ENCODE results near the gene NR5A2.

NR5A2 gene

GRCh38 chr1:200027264-200027823 lies at the start of gene NR5A2:
Gene NR5A2, plus strand, starts transcription at chr1:200027710. Its CDS starts 138 bp downstream, at chr1:200027848.
- DNase-seq: no peak

GRCh38 chr1:199978408-199978940 lies 49.0 kb upstream of the NR5A2 start:
- DNase-seq: no peak

GRCh38 chr1:199979071-199979470 lies 48.4 kb upstream of the NR5A2 start:
- no peak for DNase-seq

GRCh38 chr1:199981584-199981983 lies 45.9 kb upstream of the NR5A2 start:
- DNase-seq: no peak

- no peak for DNase-seq
Measured at GRCh38 chr1:199982606-199983005, 44.9 kb upstream of the NR5A2 start.

- no peak for DNase-seq
Measured at GRCh38 chr1:199983531-199983930, 44.0 kb upstream of the NR5A2 start.

- DNase-seq: no peak
Measured at GRCh38 chr1:199995096-199995685, 32.3 kb upstream of the NR5A2 start.

GRCh38 chr1:200005165-200005564 lies 22.3 kb upstream of the NR5A2 start:
- no peak for DNase-seq

- DNase-seq: no peak
Measured at GRCh38 chr1:200006711-200007110, 20.8 kb upstream of the NR5A2 start.

- no peak for DNase-seq
Measured at GRCh38 chr1:200015811-200016210, 11.7 kb upstream of the NR5A2 start.

- DNase-seq: no peak
Measured at GRCh38 chr1:200021577-200022238, 5.8 kb upstream of the NR5A2 start.

GRCh38 chr1:200022239-200022804 lies 5.2 kb upstream of the NR5A2 start:
- no peak for DNase-seq

- DNase-seq: no peak
Measured at GRCh38 chr1:200028586-200029034, 1.1 kb downstream of the NR5A2 start.

- no peak for DNase-seq
Measured at GRCh38 chr1:200029035-200029821, 1.7 kb downstream of the NR5A2 start.

GRCh38 chr1:200029822-200030152 lies 2.3 kb downstream of the NR5A2 start:
- no peak for DNase-seq

- no peak for DNase-seq
Measured at GRCh38 chr1:200030791-200031190, 3.3 kb downstream of the NR5A2 start.

- no peak for DNase-seq
Measured at GRCh38 chr1:200033511-200034261, 6.2 kb downstream of the NR5A2 start.

GRCh38 chr1:200034262-200034557 lies 6.7 kb downstream of the NR5A2 start:
- DNase-seq: no peak

- DNase-seq: no peak
Measured at GRCh38 chr1:200034761-200035396, 7.4 kb downstream of the NR5A2 start.

- DNase-seq: no peak
Measured at GRCh38 chr1:200035397-200035955, 8.0 kb downstream of the NR5A2 start.

- no peak for DNase-seq
Measured at GRCh38 chr1:200035956-200036618, 8.6 kb downstream of the NR5A2 start.

All from MV-4-11 (cell line).